Mammary epithelial cell (primary cell): Measurements from ENCODE around the gene TBL3.

Experiments used
- CTCF ChIP-seq, 2 donors: IDR thresholded peaks in 1 of 2; conservative IDR thresholded peaks in 1 of 2; 2 replicates each; pipeline ENCODE4 v1.5.1; 2011 to 2012; ENCODE audit warnings: inconsistent platforms in 2 of 2, low read length in 2 of 2, mild to moderate bottlenecking in 2 of 2, control low read depth in 1 of 2, low read depth in 1 of 2; ENCODE audit not compliant: insufficient read depth in 1 of 2; ENCODE audit errors: extremely low read depth in 1 of 2
- EZH2 ChIP-seq: IDR thresholded peaks from 2 replicates; pipeline ENCODE4 v1.6.1; 2012; ENCODE audit warnings: low read length, inconsistent platforms, borderline replicate concordance

GRCh38 chr16:2025251-2025650 lies 53.4 kb downstream of the TBL3 start:
- TF ChIP-seq CTCF (conservative IDR thresholded peaks at IDR 0.05 in 1 of 2, IDR thresholded peaks at IDR 0.05 in 1 of 2; ENCODE audit: extremely low read depth in 1 of 2, insufficient read depth in 1 of 2, low read depth in 1 of 2, low read length in 2 of 2): no peak
- no peak for TF ChIP-seq EZH2
